CD4-positive, alpha-beta T cell treated with Interleukin-21 for 1 hour (primary cell): Measurements from ENCODE around the gene ADAM8.
"Not testable (repeated sequence)": the region's sequence is repeated elsewhere in the genome, so short reads cannot be mapped to it uniquely, and the experiment has no call there.

Source experiments
- DNase-seq: peaks from one replicate; pipeline ENCODE4 v3.0.0-alpha.2; 2020

ADAM8 gene

GRCh38 chr10:133247681-133248333 is 28.9 kb downstream of the ADAM8 start:
- DNase-seq: no peak

- DNase-seq: no peak
Measured at GRCh38 chr10:133246236-133246626, 30.4 kb downstream of the ADAM8 start.

- DNase-seq: no peak
Measured at GRCh38 chr10:133245439-133246235, 31.0 kb downstream of the ADAM8 start.

- DNase-seq: no peak
Measured at GRCh38 chr10:133243593-133243992, 33.1 kb downstream of the ADAM8 start.

- DNase-seq: no peak
Measured at GRCh38 chr10:133242611-133243356, 33.9 kb downstream of the ADAM8 start.

- peak; percentile 26 for DNase-seq
Measured at GRCh38 chr10:133241501-133242205, 35.0 kb downstream of the ADAM8 start.

GRCh38 chr10:133239990-133240389 is 36.7 kb downstream of the ADAM8 start:
- no peak for DNase-seq

GRCh38 chr10:133238466-133238804 is 38.2 kb downstream of the ADAM8 start:
- no peak for DNase-seq

- DNase-seq: no peak
Measured at GRCh38 chr10:133237588-133238465, 38.8 kb downstream of the ADAM8 start, which contains the start of gene VENTX. TSS of gene VENTX (plus strand) at chr10:133237855. CDS start at chr10:133237915, 60 bp downstream.

GRCh38 chr10:133237241-133237587 is 39.5 kb downstream of the ADAM8 start:
- DNase-seq: no peak

GRCh38 chr10:133236401-133237240 is 40.0 kb downstream of the ADAM8 start:
- no peak for DNase-seq

- DNase-seq: no peak
Measured at GRCh38 chr10:133235932-133236331, 40.7 kb downstream of the ADAM8 start.

- no peak for DNase-seq
Measured at GRCh38 chr10:133235265-133235855, 41.3 kb downstream of the ADAM8 start.

GRCh38 chr10:133234796-133235195 is 41.9 kb downstream of the ADAM8 start:
- DNase-seq: not testable (repeated sequence)

- no peak for DNase-seq
Measured at GRCh38 chr10:133231946-133232574, 44.6 kb downstream of the ADAM8 start.

GRCh38 chr10:133231244-133231945 is 45.3 kb downstream of the ADAM8 start:
- no peak for DNase-seq

- DNase-seq: no peak
Measured at GRCh38 chr10:133230387-133231195, 46.1 kb downstream of the ADAM8 start.

GRCh38 chr10:133230044-133230361 is 46.7 kb downstream of the ADAM8 start, which contains the start of gene UTF1:
TSS of gene UTF1 (plus strand) at chr10:133230217. CDS start at chr10:133230289, 72 bp downstream.
- DNase-seq: no peak
